Mucosa of descending colon (tissue), 3 donors: ENCODE data around the gene SLC38A10. TPM values are rescaled to one million over a fixed set of nuclear protein-coding genes. Genes with fewer than 3 reads are reported as not detected.

Experiments
- ATAC-seq: fragments of 200-7000 bp; cut with Tn5 transposase; one replicate; pipeline ENCODE4 v1.9.1; 2020; ENCODE audit warnings: mild to moderate bottlenecking, moderate library complexity
- DNase-seq, 3 donors: peaks; one replicate each; pipeline ENCODE4 v3.0.0-alpha.2; 2020
- H3K36me3 ChIP-seq: fragments of 200-600 bp; one replicate; pipeline ENCODE4 v1.8.0; 2021; ENCODE audit warnings: low read depth, mild to moderate bottlenecking
- H3K4me1 ChIP-seq: fragments of 200-600 bp; one replicate; pipeline ENCODE4 v1.8.0; 2021; ENCODE audit warnings: low read depth, mild to moderate bottlenecking
- H3K4me3 ChIP-seq: fragments of 200-600 bp; one replicate; pipeline ENCODE4 v1.8.0; 2021; ENCODE audit warnings: mild to moderate bottlenecking
- H3K9me3 ChIP-seq: fragments of 200-600 bp; one replicate; pipeline ENCODE4 v1.8.0; 2021; ENCODE audit warnings: mild to moderate bottlenecking
- CTCF ChIP-seq: fragments of 200-600 bp; IDR thresholded peaks from one replicate; pipeline ENCODE4 v1.8.0; 2022; ENCODE audit warnings: antibody characterized with exemption, mild to moderate bottlenecking
- intact Hi-C, 2 donors: fragments of 100-400 bp; cut with DNase I in 1 of 2; cut with micrococcal nuclease in 1 of 2; formaldehyde crosslinking; loops; one replicate each; pipeline versions ENCODE4 v1.11.0 to v1.11.1; 2022; cut with DNase I, micrococcal nuclease
- total RNA-seq, 3 donors: library from RNA; stranded (reverse); fragmentation: NEBNext Ultra II Directional in 2 of 3; extraction: Animal tissue kit (Norgen Biotek cat#: 25700) in 2 of 3; gene quantifications; one replicate each; pipeline versions ENCODE4 v1.2.1 to v1.2.4, GENCODE V29; 2021 to 2023
- donor health status: DM: no; HTN: no; CAD: no; lungs with moderate emphysema.
- donor health status: DM: no; HTN: no; CAD: no.
- donor health status: DM: no; HTN: yes; CAD: no.

The SLC38A10 gene
- total RNA-seq, 3 donors from 2014 or later = 77.0 to 95.3 (median 94.0) TPM

- DNase-seq (peak in 2 of 3 donors; percentile 64 to 66), ATAC-seq (peak; percentile 61)
- Histone ChIP-seq H3K36me3 (no peaks in the 10 kb centered on the region), H3K4me3 (no peak overlapping the region), H3K9me3 (no peaks in the 10 kb centered on the region), H3K4me1 (peaks cover 42% of the 10 kb centered on the region)
- no peak for TF ChIP-seq CTCF
- intact Hi-C loops = loop anchor here in 1 of 2 donors (10.0 kb wide), 1 partner anchor 233 kb away; no protein-coding TSS in a partner anchor
Observed at GRCh38 chr17:81251709-81252301, 43.3 kb downstream of the SLC38A10 start.

GRCh38 chr17:81251094-81251708 lies 43.9 kb downstream of the SLC38A10 start:
- no peaks in the 10 kb centered on the region for H3K36me3 ChIP-seq
- H3K4me3 ChIP-seq = no peak overlapping the region
- no peak for TF ChIP-seq CTCF
- ATAC-seq (peak; percentile 69), DNase-seq (peak; percentile 70 to 83 (median 82))
- intact Hi-C loops = loop anchor here in 1 of 2 donors (10.0 kb wide), 1 partner anchor 234 kb away; no protein-coding TSS in a partner anchor
- H3K9me3 ChIP-seq = no peaks in the 10 kb centered on the region
- H3K4me1 ChIP-seq = peaks cover 42% of the 10 kb centered on the region

- intact Hi-C loops = loop anchor here in 1 of 2 donors (10.0 kb wide), 1 partner anchor 234 kb away; no protein-coding TSS in a partner anchor
- Histone ChIP-seq H3K9me3 (no peaks in the 10 kb centered on the region), H3K4me1 (peaks cover 42% of the 10 kb centered on the region), H3K36me3 (no peaks in the 10 kb centered on the region), H3K4me3 (no peak overlapping the region)
- DNase-seq (peak in 1 of 3 donors; percentile 70), ATAC-seq (peak; percentile 29)
- no peak for TF ChIP-seq CTCF
Observed at GRCh38 chr17:81250286-81251093, 44.6 kb downstream of the SLC38A10 start.

- Histone ChIP-seq H3K4me3 (no peak overlapping the region), H3K4me1 (peaks cover 33% of the 10 kb centered on the region), H3K36me3 (no peaks in the 10 kb centered on the region), H3K9me3 (no peaks in the 10 kb centered on the region)
- TF ChIP-seq CTCF = no peak
- DNase-seq (peak in 1 of 3 donors; percentile 48), ATAC-seq (no peak)
- intact Hi-C loops = loop anchor here in 1 of 2 donors (10.0 kb wide), 1 partner anchor 235 kb away; no protein-coding TSS in a partner anchor
Observed at GRCh38 chr17:81249223-81250040, 45.7 kb downstream of the SLC38A10 start.

GRCh38 chr17:81248649-81249048 lies 46.5 kb downstream of the SLC38A10 start:
- intact Hi-C loops = no loop called here
- no peak overlapping the region for H3K4me3 ChIP-seq
- ATAC-seq = no peak
- no peaks in the 10 kb centered on the region for H3K36me3 ChIP-seq
- H3K9me3 ChIP-seq = no peaks in the 10 kb centered on the region
- peak in 1 of 3 donors; percentile 44 for DNase-seq
- no peak for TF ChIP-seq CTCF
- peaks cover 33% of the 10 kb centered on the region for H3K4me1 ChIP-seq
